Stimulated activated CD4-positive, alpha-beta T cell treated with anti-CD3 and anti-CD28 coated beads, Interleukin-12 subunit alpha, Interleukin-12 subunit beta, amount 100 ng/mL, for 24 hours (primary cell): ENCODE measurements around the gene EGFR.

ENCODE experiments used
- DNase-seq, 2 experiments: peaks; one replicate each; pipeline ENCODE4 v3.0.0-alpha.2; 2020; ENCODE audit warnings: low read depth in 2 of 2

Gene EGFR

DNA sequence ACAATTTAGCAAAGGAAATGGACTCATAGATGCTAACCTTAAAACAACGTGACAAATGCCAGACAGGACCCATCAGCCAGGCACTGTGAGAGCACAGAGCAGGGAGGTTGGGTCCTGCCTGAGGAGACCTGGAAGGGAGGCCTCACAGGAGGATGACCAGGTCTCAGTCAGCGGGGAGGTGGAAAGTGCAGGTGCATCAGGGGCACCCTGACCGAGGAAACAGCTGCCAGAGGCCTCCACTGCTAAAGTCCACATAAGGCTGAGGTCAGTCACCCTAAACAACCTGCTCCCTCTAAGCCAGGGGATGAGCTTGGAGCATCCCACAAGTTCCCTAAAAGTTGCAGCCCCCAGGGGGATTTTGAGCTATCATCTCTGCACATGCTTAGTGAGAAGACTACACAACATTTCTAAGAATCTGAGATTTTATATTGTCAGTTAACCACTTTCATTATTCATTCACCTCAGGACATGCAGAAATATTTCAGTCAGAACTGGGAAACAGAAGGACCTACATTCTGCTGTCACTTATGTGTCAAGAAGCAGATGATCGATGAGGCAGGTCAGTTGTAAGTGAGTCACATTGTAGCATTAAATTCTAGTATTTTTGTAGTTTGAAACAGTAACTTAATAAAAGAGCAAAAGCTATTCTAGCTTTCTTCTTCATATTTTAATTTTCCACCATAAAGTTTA is 188.8 kb downstream of the EGFR start:
- no peak for DNase-seq

DNA sequence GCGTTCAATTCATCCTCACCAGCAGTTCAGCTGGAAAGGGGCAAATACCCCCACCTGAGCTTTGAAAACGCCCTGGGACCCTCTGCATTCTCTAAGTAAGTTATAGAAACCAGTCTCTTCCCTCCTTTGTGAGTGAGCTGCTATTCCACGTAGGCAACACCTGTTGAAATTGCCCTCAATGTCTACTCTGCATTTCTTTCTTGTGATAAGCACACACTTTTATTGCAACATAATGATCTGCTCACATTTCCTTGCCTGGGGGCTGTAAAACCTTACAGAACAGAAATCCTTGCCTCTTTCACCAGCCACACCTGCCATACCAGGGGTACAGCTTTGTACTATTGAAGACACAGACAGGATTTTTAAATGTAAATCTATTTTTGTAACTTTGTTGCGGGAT is 190.5 kb downstream of the EGFR start:
- no peak for DNase-seq

DNA sequence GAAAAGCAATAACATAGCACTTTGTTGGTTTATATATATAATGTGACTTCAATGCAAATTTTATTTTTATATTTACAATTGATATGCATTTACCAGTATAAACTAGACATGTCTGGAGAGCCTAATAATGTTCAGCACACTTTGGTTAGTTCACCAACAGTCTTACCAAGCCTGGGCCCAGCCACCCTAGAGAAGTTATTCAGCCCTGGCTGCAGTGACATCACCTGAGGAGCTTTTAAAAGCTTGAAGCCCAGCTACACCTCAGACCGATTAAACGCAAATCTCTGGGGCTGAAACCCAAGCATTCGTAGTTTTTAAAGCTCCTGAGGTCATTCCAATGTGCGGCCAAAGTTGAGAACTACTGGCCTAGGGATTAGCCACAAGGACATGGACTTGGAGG is 191.4 kb downstream of the EGFR start:
- DNase-seq: no peak

DNA sequence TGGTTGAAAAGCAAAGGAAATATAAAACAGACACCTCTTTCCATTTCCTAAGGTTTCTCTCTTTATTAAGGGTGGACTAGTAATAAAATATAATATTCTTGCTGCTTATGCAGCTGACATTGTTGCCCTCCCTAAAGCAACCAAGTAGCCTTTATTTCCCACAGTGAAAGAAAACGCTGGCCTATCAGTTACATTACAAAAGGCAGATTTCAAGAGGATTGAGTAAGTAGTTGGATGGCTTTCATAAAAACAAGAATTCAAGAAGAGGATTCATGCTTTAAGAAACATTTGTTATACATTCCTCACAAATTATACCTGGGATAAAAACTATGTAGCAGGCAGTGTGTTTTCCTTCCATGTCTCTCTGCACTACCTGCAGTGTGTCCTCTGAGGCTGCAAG is 191.9 kb downstream of the EGFR start:
- DNase-seq: no peak

DNA sequence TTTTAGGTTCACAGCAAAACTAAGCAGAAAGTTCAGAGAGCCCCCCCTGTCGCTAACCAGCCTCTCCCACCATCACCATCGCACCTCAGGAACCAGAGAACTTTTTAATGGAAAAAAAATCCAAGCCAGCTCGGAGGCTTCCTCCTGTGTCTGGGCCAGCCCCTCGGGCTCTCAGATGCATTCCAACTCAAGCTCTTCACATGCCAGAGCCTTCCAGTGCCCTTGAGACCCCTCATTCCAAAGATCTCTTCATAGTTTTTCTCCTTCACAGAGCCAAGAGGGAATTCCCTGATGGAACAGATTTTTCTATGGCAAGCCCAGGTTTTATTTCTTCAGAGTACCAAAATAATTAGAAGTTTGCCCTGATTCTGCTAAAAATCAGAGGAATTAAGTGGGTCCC is 192.9 kb downstream of the EGFR start:
- no peak for DNase-seq

DNA sequence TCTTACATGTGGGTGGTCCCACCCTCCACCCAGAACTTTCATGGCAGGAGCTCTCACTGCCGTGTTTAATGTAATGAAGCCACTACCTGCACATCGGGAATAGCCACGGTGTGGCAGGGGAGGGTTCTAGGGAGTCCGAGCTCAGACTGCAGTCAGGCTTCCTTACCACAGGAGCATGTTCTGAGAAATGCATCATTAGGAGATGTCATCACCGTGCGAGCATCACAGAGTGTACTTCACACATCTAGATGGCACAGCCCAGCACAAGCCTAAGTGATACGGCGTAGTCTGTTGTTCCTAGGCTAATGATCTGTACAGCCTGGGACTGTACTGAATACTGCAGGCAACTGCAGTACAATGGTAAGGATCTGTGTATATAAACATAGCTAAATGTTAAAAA is 193.4 kb downstream of the EGFR start:
- DNase-seq: no peak

DNA sequence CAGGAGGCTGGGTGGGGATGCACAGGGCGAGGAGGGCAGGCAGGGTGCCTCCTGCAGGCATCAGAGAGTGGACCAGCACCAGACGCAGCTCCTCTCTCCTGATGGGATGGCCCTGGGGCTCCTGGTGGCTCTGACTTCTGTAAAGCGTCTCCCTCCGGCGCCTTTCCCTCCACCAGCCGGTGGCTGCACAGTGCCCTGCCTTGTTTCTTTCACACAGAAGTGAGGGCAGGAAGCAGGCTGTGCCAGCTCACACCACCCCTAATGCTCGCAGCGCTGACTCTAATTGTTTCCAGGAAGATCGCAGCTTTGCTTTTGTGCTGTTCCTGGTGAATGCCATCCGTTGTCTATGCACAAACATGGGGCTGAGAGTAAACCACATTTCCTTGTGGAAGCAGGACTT is 194.0 kb downstream of the EGFR start:
- DNase-seq: no peak

DNA sequence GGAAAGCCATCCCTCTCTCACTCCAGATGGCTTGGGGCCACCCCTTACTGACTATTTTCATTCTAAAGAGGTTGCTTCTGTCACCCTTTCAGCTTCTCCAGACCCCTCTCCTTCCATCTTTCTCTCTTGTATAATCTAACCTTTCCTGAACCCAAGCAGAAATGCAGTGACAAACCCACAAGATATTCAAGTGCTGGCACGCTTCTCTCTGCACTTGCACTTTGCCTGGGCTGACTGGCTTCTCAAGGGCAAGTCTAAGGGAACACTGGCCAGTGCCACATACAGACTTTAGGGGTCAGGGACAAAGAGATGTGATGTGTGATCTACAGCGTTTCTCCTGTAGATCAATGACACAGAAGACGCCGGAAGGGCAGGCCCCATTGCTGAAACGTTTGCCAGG is 195.9 kb downstream of the EGFR start:
- DNase-seq: no peak

DNA sequence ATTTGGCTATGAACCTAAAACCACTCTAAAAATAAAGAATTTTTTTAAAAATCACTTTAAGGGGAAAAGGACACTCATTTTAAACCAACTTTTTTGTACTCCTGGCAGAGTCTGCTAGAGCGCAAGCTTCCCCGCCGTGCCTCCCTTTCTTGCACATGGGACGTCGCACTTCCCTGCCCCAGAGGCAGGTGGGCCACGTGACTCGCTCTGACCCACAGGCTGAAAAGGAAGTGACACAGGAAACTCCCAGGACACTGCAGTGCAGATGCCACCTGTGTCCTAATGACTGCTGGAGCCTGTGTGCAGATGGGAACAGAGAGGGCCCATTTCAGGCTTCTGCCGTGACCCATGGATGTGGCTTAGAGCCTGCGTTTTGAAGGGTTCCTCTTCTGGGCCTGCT is 204.2 kb downstream of the EGFR start:
- DNase-seq: no peak

DNA sequence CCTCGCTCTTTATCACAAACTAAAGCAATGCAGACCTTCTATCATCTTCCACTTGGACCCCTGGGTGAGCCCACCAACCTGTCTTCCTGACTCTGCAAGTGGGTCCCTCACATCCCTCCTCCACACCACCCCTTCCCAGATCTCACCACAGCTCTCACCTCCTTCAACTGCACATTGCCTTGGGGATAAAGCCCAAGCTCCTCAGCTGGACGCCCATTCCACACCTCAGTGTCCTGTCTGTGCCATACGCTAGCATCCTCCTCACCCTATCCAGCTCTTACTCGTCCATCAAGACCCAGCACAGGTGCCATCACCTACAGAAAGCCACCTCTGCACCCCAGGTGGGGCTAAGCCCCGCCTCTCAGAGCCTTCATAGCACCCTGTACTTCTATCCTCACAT is 205.3 kb downstream of the EGFR start:
- no peak for DNase-seq

DNA sequence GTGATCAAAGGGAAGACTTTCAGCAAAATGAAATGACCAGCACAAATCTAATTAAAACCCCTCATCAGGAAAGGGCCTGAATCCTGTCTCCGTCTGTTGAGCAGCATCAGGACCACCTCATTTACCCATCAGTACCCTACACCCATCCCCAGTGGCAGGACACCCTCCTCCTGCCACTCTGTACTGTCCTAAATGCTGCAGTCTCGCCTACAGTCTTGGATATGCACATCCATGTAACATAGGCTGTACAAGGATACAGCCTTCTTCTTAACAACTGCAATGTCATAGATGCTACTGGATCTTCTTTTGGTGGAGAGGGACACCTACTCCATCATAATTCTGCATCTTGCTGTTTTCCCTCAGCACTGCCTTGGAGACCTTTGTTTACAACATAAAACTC is 206.0 kb downstream of the EGFR start:
- no peak for DNase-seq

DNA sequence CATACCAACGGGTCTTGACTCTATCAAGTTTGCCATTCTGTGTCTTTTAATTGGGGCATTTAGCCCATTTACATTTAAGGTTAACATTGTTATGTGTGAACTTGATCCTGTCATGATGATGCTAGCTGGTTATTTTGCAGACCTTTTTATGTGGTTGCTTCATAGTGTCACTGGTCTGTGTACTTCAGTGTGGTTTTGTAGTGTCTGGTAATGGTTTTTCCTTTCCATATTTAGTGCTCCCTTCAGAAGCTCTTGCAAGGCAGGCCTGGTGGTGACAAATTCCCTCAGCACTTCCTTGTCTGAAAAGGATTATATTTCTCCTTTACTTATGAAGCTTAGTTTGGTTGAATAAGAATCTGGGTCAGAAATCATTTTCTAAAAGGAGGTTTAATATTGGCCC is 211.2 kb downstream of the EGFR start:
- no peak for DNase-seq

DNA sequence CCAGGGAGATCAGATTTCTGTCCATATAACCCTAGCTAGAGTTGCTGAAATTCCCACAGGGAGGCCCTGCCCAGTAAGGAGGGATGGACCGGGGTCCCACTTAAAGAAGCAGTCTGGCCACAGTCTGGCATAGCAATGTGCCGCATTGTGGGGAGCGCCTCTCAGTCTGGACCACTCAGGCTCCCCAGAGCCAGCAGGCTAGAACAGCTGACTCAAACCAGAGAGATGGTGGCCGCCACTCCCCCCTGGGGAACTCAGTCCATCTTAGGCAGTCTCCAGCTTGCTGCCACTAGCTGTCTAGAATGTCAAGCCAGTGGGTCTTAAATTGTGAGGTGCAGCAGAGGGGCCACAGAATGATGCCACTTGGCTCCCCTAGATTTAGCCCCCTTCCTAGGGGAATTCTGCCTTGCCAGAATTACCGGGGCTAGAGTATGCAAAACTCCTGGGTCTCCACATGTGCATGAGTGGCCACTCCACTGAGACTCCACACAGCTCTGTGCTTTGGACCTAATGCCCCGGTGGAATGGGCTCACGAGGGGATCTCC is 213.0 kb downstream of the EGFR start:
- DNase-seq: no peak

DNA sequence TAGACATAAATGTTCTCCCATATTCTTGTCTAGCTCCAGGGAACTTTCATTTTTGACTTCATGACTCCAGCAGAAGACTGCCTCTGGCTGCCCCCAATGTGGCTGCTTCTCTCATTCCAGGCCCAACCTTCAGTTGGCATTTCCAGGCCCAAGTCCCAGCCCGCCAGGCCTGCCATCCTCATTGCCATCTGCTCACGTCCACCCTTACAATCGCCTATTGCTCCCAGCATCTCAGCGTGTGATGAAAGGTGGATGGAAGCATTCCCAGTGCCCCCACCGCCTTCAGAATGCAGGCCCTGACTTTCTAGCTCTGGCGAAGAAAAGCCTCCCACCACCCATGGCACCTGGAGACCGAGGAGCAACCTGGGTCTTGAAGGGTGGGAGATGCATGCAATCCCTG is 214.2 kb downstream of the EGFR start:
- no peak for DNase-seq

DNA sequence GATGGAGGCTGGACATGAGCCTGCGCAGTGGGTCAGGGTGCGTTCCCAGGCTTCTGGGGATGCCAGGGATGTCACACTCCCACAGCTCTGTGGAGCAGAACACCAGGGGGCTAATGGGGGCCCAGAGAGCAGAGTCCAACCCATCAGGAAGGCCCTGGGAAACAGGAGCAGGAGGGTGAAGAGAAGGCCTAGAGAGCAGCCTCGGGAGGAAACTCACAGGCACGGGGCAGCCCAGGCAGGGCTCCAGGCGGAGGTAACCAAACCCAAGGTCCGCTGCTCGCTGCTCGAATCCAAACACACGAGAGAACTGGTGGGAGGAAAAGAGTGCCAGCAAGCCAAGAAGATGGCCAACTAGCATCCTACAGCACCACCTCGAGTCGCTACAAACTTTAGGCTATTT is 215.6 kb downstream of the EGFR start:
- no peak for DNase-seq

DNA sequence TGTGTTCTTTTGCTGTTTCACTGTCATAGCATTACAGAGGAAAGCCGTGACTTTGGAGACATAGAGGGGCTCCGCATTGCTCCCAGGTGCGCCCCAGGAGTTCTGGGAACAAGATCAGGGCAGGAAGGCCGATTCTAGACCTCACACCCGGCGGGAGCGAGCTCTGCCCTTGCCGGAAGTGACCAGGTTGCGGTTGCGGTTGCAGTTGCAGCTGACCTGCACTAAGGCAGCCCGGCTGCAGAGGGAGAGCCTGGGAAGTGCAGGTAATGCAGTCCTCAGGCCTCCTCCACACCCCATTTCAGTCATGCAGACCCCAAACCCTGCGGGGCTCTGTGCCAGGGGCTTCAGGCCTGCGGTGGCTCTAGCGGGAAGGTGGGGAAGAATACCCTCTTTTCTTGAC is 216.3 kb downstream of the EGFR start:
- no peak for DNase-seq

DNA sequence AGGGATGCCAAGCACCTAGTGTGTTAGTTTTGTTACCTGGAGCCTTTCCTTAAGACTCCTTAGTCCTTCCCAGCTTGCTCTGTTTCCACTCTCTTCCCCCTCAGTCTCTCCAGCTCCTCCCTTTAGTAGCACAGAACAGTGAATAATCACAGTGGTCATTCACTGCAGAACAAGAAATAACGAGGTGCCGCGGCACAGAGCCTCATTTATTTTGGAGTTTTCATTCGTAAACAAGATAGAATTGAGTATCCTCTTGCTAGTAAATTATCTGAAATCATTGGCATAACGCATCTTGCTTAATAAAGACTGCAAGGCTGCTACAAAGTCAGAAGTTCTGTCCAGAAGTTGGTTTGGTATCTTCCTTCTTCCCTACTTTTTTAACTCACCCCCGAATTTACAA is 217.0 kb downstream of the EGFR start:
- DNase-seq: no peak

DNA sequence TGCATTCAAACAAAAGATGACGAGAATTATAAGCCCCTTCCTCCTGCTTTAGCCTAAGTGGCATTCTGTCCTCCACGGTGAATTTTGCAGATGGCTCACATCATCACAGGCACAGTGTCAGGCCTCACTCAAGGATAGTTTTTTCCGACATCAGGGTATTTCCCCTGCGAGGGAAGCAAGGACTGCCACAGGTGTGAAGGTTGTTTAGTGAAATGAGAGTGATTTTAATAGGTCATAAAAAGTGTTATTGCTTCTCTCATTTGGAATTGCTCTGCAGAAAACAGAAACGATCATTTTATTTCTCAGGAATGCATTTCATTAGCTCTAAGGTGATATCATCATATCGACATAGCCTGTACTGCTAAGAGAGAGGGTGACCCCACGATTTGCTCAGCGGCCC is 217.7 kb downstream of the EGFR start:
- no peak for DNase-seq

DNA sequence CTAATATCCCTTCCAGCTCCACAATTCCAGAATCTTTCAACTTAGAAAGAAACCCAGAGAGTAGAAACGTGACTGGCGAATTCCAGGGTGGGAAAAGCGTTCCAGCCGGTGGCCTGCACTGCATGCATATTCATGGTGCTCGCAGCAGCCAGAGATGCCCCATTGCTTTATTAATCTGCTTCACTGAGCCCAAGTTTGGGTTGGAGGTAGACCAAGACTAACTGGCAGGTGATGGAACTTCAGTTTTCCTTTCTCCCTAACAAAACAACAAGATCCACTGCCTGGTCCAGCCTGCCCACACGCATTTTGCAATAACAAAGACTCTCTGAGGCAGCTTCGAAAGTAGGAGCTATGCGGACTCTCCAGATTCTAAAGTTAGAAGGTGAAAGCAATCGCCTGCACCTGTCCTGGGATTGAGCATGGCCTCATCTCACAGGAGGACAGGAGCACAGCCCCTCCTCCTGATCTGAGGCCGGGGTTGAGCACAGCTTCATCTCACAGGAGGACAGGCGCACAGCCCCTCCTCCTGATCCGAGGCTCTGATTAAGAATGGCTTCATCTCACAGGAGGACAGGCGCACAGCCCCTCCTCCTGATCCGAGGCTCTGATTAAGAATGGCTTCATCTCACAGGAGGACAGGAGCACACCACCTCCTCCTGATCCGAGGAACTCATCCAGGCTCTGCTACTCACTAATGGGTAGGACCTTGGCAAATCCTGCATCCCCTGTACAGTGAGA is 218.5 kb downstream of the EGFR start:
- no peak for DNase-seq

DNA sequence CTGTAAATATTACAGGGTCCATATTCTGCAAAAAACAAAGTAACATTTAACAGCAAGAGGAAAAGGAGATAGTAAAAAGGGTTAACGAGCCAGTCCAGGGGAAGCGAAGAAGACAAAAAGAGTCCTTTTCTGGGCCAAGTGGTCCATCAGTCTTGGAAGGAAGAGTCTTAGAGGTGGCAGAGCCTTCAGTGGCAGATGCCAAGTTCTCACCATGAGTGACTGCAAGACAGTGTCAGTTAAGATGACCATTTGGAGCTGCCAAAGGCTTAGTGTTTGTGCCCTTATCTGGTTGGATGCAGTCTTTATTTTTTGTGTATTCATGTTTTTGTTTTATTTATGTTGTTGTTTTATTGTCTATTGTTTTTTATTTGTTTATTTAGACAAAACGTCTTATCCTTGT is 220.6 kb downstream of the EGFR start:
- DNase-seq: no peak

DNA sequence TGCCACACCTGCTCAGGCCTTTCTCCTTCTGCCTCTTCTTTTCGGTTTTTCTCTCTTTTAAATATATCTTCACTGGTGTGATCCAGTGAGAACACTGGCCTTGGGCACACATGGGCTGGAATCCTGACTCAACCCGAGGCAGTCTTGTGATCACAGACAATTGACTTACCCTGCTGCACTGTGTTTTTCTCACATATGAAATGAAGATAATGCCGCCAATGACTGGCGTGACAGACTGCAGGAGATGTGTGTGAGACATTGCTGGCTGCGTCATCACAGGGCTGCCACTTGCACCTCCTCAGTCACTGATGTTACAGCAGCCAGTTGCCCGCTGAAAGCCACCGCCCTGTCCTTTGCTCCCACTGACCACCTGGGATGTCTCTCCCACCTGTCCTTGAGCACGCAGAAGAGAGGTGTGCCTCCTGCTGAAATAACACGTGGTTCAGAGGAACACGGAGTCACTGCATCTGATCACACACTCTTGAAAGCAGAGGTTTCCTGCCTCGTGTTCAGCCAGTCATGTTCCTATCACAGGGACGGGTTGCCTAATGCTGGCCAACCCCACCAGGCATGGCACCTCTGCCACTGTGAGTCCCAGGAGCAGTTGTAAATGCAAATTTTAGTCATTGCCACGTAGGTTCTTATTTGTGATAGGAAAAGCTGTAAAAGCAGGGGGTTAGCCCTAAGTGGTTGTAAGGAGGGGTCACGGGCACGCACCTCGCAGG is 221.8 kb downstream of the EGFR start:
- no peak for DNase-seq

DNA sequence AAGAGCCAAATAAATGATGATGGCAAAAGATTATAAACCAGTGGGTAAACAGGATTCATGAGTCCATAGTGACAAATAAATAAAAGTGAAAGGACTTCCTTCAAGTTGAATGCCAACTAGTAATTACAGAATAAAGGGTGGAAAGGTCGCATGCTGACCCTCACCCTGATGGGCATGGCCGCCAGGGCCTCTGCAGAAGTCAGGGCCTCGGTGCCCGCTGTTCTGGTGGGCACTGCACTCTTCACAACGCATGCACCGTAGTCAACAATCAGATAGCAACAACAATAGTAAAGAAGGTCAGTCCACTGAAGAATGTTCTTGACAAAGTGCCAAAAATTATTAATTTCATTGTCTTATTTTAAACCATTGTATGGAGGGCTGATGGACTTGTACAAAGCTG is 223.1 kb downstream of the EGFR start:
- no peak for DNase-seq

DNA sequence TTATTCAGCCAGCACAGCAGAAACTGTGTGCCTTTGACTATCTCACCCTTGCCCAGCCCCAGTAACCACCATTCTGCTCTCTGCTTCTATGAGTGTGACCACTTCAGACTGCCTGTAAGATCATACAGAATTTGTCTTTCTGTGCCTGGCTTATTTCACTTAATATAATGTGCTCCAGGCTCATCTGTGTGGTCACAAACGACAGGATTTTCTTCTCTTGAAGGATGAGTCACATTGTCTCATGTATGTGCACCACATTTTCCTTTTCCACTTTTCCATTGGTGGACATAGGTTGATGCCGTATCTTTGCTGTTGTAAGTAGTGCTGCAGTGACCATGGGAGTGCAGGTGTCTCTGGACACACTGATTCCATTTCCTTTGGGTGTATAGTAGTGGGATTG is 223.8 kb downstream of the EGFR start:
- DNase-seq: no peak
